ENCODE data around the gene TANGO2.

Gene TANGO2

GRCh38 chr22:20020533-20021195 lies at the start of gene TANGO2:
Gene TANGO2 (plus strand): TSS chr22:20021110. CDS start chr22:20036799, 15,689 bp downstream.
- peak; percentile 91 for DNase-seq (ENCODE audit: low read depth)

- DNase-seq (ENCODE audit: low read depth), result no peak
These were observed 49.4 kb upstream of the TANGO2 start for GRCh38 chr22:19971276-19972124.

GRCh38 chr22:19972251-19972650 lies 48.7 kb upstream of the TANGO2 start:
- DNase-seq (ENCODE audit: low read depth), result no peak

GRCh38 chr22:19972652-19973550 lies 48.0 kb upstream of the TANGO2 start:
- DNase-seq (ENCODE audit: low read depth), result no peak

- DNase-seq (ENCODE audit: low read depth), result no peak
These were observed 47.2 kb upstream of the TANGO2 start for GRCh38 chr22:19973551-19974267.

GRCh38 chr22:19974268-19974861 lies 46.5 kb upstream of the TANGO2 start:
- DNase-seq (ENCODE audit: low read depth), result peak; percentile 66

GRCh38 chr22:19974935-19975706 lies 45.8 kb upstream of the TANGO2 start:
- DNase-seq (ENCODE audit: low read depth), result peak; percentile 43

- DNase-seq (ENCODE audit: low read depth), result no peak
These were observed 45.2 kb upstream of the TANGO2 start for GRCh38 chr22:19975707-19976035.

GRCh38 chr22:19976671-19977070 lies 44.2 kb upstream of the TANGO2 start:
- no peak for DNase-seq (ENCODE audit: low read depth)

- DNase-seq (ENCODE audit: low read depth), result no peak
These were observed 43.3 kb upstream of the TANGO2 start for GRCh38 chr22:19977296-19978243.

- DNase-seq (ENCODE audit: low read depth), result no peak
These were observed 42.2 kb upstream of the TANGO2 start for GRCh38 chr22:19978748-19979147.

- no peak for DNase-seq (ENCODE audit: low read depth)
These were observed 41.0 kb upstream of the TANGO2 start for GRCh38 chr22:19979712-19980493.

- no peak for DNase-seq (ENCODE audit: low read depth)
These were observed 40.1 kb upstream of the TANGO2 start for GRCh38 chr22:19980766-19981165.

GRCh38 chr22:19981171-19981960 lies 39.5 kb upstream of the TANGO2 start:
- no peak for DNase-seq (ENCODE audit: low read depth)

- no peak for DNase-seq (ENCODE audit: low read depth)
These were observed 38.7 kb upstream of the TANGO2 start for GRCh38 chr22:19981961-19982920.

- DNase-seq (ENCODE audit: low read depth), result no peak
These were observed 37.8 kb upstream of the TANGO2 start for GRCh38 chr22:19982991-19983578.
